ENCODE results near the gene TRAF2. TPM values are rescaled to one million over a fixed set of nuclear protein-coding genes. Genes with fewer than 3 reads are reported as not detected.
A peak's percentile ranks its signal among the peaks of the same experiment; 100 is the strongest.

TRAF2 gene
- total and polyA plus RNA-seq, 9 of the 15 experiments (the other 6 are each of a cell fraction or from before 2014, with no cell fraction given), result 0.24 to 45.2 (median 18.0) TPM

DNA sequence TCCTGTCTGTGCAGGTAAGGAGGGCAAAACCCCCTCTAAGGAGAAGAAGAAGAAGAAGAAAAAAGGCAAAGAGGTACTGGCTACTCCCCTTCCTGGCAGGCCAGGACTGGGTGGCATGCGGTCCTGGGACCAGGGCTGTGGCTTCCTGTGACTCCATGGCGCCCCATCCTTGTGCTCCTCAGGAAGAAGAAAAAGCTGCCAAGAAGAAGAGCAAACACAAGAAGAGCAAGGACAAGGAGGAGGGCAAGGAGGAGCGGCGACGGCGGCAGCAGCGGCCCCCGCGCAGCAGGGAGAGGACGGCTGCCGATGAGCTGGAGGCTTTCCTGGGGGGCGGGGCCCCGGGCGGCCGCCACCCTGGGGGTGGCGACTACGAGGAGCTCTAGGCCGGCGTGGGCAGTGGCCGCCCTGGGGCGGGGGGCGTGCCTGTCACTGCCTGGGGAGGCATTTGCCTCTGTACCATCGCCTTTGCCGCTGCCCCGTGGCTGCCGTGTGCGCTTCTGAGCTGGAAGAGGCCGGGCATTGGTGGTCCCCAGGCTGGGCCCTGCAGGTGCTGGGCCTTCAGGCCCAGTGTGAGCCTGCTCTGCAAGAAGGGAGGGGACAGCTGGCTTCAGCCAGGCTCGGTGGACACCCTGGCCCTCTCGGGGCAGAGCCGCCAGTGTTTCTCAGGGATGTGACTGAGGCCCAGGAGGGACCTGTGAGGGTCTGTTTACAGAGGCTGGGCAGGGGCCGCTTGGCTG lies 46.0 kb upstream of the TRAF2 start (continued):
- TF ChIP-seq, protein P1, sequence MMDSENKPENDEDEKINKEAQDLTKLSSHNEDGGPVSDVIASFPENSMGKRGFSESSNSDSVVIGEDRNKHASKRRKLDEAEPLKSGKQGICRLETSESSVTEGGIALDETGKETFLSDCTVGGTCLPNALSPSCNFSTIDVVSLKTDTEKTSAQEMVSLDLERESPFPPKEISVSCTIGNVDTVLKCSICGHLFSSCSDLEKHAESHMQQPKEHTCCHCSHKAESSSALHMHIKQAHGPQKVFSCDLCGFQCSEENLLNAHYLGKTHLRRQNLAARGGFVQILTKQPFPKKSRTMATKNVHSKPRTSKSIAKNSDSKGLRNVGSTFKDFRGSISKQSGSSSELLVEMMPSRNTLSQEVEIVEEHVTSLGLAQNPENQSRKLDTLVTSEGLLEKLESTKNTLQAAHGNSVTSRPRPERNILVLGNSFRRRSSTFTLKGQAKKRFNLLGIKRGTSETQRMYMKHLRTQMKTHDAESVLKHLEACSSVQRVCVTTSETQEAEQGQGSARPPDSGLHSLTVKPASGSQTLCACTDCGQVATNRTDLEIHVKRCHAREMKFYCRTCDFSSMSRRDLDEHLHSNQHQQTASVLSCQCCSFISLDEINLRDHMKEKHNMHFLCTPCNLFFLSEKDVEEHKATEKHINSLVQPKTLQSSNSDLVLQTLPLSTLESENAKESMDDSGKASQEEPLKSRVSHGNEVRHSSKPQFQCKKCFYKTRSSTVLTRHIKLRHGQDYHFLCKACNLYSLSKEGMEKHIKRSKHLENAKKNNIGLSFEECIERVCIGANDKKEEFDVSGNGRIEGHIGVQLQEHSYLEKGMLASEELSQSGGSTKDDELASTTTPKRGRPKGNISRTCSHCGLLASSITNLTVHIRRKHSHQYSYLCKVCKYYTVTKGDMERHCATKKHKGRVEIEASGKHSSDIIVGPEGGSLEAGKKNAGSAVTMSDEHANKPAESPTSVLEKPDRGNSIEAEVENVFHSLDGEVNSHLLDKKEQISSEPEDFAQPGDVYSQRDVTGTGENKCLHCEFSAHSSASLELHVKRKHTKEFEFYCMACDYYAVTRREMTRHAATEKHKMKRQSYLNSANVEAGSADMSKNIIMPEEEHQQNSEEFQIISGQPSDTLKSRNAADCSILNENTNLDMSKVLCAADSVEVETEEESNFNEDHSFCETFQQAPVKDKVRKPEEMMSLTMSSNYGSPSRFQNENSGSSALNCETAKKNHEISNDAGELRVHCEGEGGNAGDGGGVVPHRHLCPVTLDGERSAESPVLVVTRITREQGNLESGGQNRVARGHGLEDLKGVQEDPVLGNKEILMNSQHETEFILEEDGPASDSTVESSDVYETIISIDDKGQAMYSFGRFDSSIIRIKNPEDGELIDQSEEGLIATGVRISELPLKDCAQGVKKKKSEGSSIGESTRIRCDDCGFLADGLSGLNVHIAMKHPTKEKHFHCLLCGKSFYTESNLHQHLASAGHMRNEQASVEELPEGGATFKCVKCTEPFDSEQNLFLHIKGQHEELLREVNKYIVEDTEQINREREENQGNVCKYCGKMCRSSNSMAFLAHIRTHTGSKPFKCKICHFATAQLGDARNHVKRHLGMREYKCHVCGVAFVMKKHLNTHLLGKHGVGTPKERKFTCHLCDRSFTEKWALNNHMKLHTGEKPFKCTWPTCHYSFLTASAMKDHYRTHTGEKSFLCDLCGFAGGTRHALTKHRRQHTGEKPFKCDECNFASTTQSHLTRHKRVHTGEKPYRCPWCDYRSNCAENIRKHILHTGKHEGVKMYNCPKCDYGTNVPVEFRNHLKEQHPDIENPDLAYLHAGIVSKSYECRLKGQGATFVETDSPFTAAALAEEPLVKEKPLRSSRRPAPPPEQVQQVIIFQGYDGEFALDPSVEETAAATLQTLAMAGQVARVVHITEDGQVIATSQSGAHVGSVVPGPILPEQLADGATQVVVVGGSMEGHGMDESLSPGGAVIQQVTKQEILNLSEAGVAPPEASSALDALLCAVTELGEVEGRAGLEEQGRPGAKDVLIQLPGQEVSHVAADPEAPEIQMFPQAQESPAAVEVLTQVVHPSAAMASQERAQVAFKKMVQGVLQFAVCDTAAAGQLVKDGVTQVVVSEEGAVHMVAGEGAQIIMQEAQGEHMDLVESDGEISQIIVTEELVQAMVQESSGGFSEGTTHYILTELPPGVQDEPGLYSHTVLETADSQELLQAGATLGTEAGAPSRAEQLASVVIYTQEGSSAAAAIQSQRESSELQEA (IDR thresholded peaks at IDR 0.05; ENCODE audit: low read depth), result no peak
- TF ChIP-seq ZNF263 (CRISPR knock-in tag; IDR thresholded peaks at IDR 0.05; ENCODE audit: borderline replicate concordance) (peak; percentile 73; the same call in 1 of the 2 replicates), POLR2A (conservative IDR thresholded peaks at IDR 0.05) (peak; percentile 57), ZNF785 (CRISPR knock-in tag; IDR thresholded peaks at IDR 0.05) (no peak), U2AF1 (optimal IDR thresholded peaks at IDR 0.05; ENCODE audit: low read depth, low read length) (no peak), CHAMP1 (IDR thresholded peaks at IDR 0.05) (no peak), CTBP1 (IDR thresholded peaks at IDR 0.05; ENCODE audit: borderline replicate concordance) (0 out of 2 replicates have a peak, but pooled peaks have one; percentile 21), HNRNPL (IDR thresholded peaks at IDR 0.05; ENCODE audit: low read depth, low read length) (peak; percentile 24; the same call in 1 of the 2 replicates), BDP1 (IDR thresholded peaks at IDR 0.05; ENCODE audit: insufficient read depth, insufficient read length) (no peak), ZNF77 (CRISPR knock-in tag; IDR thresholded peaks at IDR 0.05) (no peak), GTF2F1 (IDR thresholded peaks at IDR 0.05; ENCODE audit: low read depth, low read length) (no peak)
- TF ChIP-seq, protein P2, sequence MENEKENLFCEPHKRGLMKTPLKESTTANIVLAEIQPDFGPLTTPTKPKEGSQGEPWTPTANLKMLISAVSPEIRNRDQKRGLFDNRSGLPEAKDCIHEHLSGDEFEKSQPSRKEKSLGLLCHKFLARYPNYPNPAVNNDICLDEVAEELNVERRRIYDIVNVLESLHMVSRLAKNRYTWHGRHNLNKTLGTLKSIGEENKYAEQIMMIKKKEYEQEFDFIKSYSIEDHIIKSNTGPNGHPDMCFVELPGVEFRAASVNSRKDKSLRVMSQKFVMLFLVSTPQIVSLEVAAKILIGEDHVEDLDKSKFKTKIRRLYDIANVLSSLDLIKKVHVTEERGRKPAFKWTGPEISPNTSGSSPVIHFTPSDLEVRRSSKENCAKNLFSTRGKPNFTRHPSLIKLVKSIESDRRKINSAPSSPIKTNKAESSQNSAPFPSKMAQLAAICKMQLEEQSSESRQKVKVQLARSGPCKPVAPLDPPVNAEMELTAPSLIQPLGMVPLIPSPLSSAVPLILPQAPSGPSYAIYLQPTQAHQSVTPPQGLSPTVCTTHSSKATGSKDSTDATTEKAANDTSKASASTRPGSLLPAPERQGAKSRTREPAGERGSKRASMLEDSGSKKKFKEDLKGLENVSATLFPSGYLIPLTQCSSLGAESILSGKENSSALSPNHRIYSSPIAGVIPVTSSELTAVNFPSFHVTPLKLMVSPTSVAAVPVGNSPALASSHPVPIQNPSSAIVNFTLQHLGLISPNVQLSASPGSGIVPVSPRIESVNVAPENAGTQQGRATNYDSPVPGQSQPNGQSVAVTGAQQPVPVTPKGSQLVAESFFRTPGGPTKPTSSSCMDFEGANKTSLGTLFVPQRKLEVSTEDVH (IDR thresholded peaks at IDR 0.05; ENCODE audit: low read depth, partially characterized antibody), result no peak
- TF ChIP-seq, protein P3, sequence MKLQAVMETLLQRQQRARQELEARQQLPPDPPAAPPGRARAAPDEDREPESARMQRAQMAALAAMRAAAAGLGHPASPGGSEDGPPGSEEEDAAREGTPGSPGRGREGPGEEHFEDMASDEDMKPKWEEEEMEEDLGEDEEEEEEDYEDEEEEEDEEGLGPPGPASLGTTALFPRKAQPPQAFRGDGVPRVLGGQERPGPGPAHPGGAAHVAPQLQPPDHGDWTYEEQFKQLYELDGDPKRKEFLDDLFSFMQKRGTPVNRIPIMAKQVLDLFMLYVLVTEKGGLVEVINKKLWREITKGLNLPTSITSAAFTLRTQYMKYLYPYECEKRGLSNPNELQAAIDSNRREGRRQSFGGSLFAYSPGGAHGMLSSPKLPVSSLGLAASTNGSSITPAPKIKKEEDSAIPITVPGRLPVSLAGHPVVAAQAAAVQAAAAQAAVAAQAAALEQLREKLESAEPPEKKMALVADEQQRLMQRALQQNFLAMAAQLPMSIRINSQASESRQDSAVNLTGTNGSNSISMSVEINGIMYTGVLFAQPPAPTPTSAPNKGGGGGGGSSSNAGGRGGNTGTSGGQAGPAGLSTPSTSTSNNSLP (IDR thresholded peaks at IDR 0.05; ENCODE audit: borderline replicate concordance, low read depth, low read length), result no peak
